ENCODE data around the gene MYRIP. TPM values are rescaled to one million over a fixed set of nuclear protein-coding genes. Genes with fewer than 3 reads are reported as not detected.
A peak's percentile ranks its signal among the peaks of the same experiment; 100 is the strongest.
"Not testable (repeated sequence)": the region's sequence is repeated elsewhere in the genome, so short reads cannot be mapped to it uniquely, and the experiment has no call there.

The MYRIP gene
- total RNA-seq, 1 donor from 2014 or later: 2.3 TPM

- DNase-seq (ENCODE audit: extremely low read depth, low read depth, low spot score): no peak
These were observed 3.8 kb upstream of the MYRIP start for GRCh38 chr3:39805650-39806049.

- no peak for DNase-seq (ENCODE audit: extremely low read depth, low read depth, low spot score)
These were observed 2.6 kb upstream of the MYRIP start for GRCh38 chr3:39806820-39807219.

DNA sequence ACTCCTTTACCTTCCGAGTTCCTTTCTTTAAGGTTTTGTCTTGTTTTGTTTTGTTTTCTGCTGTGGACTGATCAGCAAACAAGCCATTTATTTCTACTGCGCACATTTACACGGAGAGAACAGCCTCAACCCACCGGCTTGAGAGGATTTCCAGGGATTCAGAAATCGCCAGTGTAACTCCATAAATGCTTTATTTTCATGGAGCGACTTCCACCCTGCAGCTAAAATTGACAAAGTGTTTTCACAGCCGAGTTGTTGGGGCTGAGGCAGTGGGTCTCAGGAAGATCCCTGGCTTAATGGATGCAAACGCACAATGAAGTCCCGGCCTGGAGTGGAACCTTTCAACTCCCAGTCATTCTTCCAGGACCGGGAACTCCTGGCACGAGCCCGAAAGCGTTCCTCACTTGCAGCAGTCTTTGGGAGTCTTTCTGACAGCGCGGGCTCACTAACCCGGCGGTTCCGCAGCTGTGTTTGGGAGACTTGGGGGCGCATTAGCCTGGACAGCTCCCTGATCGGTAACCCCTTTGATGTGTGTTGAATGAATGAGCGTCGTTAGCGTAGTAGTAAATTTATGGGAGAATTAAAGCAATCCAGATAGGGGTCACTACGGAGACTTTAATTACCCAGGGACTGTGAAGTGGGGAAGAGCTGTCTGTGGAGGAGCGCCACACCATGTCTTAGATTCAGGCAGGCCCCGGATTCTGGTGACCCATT lies 785 bp upstream of the MYRIP start:
- DNase-seq (ENCODE audit: extremely low read depth, low read depth, low spot score): no peak

- DNase-seq (ENCODE audit: extremely low read depth, low read depth, low spot score): no peak
These were observed 686 bp downstream of the MYRIP start for GRCh38 chr3:39809995-39810595.

- DNase-seq (ENCODE audit: extremely low read depth, low read depth, low spot score): no peak
These were observed 1.3 kb downstream of the MYRIP start for GRCh38 chr3:39810647-39811161.

- no peak for DNase-seq (ENCODE audit: extremely low read depth, low read depth, low spot score)
These were observed 2.2 kb downstream of the MYRIP start for GRCh38 chr3:39811561-39811960.

GRCh38 chr3:39812537-39812936 lies 3.1 kb downstream of the MYRIP start:
- no peak for DNase-seq (ENCODE audit: extremely low read depth, low read depth, low spot score)

GRCh38 chr3:39814007-39814406 lies 4.6 kb downstream of the MYRIP start:
- DNase-seq (ENCODE audit: extremely low read depth, low read depth, low spot score): peak; percentile 68

DNA sequence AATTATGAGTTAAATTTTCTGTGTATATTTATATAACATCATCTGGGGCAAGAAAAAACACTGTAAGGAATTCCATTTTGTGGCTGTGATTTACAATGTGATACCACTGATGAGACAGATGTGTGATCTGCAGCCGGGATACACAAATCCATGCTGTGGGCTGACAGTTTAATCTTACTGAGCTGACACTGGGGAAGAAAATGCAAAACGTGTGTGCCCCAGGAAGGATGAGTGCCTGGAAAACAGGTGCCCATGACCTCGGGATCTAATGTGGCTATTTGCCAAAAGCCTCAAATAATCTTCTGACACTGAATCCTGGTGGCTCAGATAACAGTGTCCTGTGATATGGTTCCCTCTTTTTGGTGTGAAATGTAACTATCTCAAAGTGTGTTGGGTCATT lies 10.5 kb downstream of the MYRIP start:
- no peak for DNase-seq (ENCODE audit: extremely low read depth, low read depth, low spot score)

DNA sequence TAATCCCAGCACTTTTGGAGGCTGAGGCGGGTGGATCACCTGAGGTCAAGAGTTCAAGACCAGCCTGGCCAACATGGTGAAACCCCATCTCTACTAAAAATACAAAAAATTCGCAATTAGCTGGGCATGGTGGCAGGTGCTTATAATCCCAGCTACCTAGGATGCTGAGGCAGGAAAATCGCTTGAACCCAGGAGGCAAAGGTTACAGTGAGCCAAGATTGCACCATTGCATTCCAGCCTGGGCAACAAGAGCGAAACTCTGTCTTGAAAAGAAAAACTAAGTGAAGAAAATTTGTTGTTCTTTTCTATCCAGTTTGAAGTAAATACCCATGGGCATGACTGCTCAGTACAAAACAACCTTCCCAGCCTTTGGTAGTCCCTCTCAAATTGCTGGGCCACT lies 24.4 kb downstream of the MYRIP start:
- not testable (repeated sequence) for DNase-seq (ENCODE audit: extremely low read depth, low read depth, low spot score)

DNA sequence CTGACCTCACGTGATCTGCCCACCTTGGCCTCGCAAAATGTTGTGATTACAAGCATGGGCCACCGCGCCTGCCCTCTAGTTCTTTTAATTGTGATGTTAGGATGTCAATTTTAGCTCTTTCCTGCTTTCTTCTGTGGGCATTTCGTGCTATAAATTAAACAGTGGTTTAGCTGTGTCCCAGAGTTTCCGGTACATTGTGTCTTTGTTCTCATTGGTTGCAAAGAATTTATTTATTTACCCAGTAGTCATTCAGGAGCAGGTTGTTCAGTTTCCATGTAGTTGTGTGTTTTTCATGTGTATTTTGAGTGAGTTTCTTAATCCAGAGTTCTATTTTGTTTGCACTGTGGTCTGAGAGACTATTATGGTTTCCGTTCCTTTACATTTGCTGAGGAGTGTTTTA lies 30.1 kb downstream of the MYRIP start:
- DNase-seq (ENCODE audit: extremely low read depth, low read depth, low spot score): no peak

- no peak for DNase-seq (ENCODE audit: extremely low read depth, low read depth, low spot score)
These were observed 34.0 kb downstream of the MYRIP start for GRCh38 chr3:39843440-39843839.

- DNase-seq (ENCODE audit: extremely low read depth, low read depth, low spot score): no peak
These were observed 39.0 kb downstream of the MYRIP start for GRCh38 chr3:39848365-39848764.

- DNase-seq (ENCODE audit: extremely low read depth, low read depth, low spot score): no peak
These were observed 40.7 kb downstream of the MYRIP start for GRCh38 chr3:39849992-39850715.

GRCh38 chr3:39850716-39851032 lies 41.3 kb downstream of the MYRIP start:
- no peak for DNase-seq (ENCODE audit: extremely low read depth, low read depth, low spot score)

GRCh38 chr3:39855517-39855916 lies 46.1 kb downstream of the MYRIP start:
- DNase-seq (ENCODE audit: extremely low read depth, low read depth, low spot score): no peak

DNA sequence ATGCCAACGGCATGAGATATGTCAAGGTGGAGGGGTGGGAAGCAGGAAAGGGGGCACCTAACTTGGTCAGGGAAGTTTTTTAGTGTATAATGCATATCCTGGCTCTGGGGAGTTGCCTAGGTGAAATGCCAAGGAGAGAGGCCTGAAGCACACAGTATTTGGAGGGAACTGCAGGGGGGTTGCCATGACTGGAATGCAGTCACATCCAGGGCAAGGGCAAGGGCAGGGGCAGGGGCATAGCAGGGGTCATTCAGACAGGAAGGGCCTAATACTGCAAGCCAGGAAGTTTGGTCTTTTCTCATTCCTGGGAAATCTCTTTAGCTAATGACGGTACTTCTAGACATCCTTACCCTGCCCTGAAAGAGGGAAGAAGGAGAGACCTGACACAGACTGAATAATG lies 60.5 kb downstream of the MYRIP start:
- DNase-seq (ENCODE audit: extremely low read depth, low read depth, low spot score): no peak

DNA sequence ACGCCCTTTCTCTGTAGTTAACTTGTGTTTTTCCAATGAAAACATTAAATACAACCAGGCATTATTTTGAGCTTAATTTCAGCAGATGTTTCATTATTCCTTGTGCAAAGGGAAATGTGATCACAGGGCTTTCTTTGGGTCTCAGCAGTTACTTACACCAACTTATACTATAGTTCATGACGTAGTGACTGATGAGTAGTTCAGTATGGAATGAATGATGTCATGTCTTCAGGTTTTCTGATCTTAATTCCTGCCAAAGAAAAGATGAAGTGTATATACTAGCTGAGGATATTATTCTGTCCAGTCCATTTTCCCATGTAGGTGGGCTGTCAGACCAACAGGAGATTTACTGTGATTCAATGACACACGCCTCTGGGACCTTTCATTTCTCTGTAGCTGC lies 61.3 kb downstream of the MYRIP start:
- DNase-seq (ENCODE audit: extremely low read depth, low read depth, low spot score): no peak

DNA sequence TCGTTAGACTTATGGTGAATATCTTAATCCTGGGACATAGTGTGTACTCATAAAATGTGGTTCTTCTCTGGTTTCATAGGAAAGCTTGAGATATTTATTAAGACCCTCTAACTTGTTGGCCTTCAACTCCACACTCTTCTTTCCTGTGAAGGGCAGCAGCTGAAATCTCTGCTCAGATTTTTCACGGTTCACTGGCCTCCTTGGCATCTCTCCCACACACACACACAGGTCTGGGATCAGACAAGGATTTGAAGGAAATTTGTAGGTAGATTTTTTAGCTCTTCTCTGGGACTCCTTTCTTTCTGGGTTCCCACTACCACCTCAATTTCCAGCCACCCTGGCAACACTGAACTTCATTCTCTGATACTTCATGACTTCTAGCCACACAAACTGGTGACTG lies 70.2 kb downstream of the MYRIP start:
- DNase-seq (ENCODE audit: extremely low read depth, low read depth, low spot score): no peak

DNA sequence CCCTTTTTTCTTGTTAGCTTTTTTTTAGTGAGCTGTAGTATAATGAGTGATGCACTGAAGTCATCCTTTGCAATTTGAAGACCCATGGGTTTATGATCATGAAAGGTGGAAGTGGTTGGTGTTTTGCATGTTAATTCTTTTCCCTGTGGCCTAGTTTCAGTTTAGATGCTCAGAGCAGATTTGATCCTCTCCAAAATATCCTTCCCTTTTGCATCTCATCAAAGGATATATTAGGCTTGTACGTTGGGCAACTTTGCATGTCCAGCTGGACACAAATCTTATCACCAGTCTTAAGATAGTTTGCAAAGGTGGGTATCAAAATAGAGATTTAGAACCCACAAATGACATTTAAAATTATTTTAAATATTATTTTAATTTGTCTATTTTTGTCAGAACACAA lies 72.7 kb downstream of the MYRIP start:
- no peak for DNase-seq (ENCODE audit: extremely low read depth, low read depth, low spot score)

- no peak for DNase-seq (ENCODE audit: extremely low read depth, low read depth, low spot score)
These were observed 82.7 kb downstream of the MYRIP start for GRCh38 chr3:39892068-39892467.

DNA sequence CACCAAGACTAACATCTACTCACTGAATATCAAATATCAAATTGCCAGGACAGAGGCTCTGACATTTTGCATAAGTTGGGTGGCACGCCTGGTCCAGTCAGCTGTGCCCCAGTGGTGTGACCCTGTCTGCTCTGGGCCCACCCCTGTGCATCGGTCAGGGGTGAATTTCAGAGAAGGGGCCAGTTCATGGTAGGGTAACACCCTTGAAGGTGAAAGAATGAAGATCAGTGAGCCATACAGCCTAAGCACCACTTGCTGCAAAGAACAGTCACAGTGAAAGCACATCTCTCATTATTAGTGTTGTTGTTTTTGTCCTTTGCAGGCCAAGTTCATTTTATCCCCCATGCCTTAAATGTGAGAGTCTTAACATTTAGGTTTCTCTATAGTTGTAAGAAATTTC lies 86.8 kb downstream of the MYRIP start:
- DNase-seq (ENCODE audit: extremely low read depth, low read depth, low spot score): no peak

Data from glomerular endothelial cell (primary cell).